ENCODE measurements around the gene CPVL. TPM values are rescaled to one million over a fixed set of nuclear protein-coding genes. Genes with fewer than 3 reads are reported as not detected.

The CPVL gene
- total and polyA plus RNA-seq, 2 donors (not counting 1 experiment from before 2014, with no cell fraction given) = 0.17 TPM; not detected in 1

DNA sequence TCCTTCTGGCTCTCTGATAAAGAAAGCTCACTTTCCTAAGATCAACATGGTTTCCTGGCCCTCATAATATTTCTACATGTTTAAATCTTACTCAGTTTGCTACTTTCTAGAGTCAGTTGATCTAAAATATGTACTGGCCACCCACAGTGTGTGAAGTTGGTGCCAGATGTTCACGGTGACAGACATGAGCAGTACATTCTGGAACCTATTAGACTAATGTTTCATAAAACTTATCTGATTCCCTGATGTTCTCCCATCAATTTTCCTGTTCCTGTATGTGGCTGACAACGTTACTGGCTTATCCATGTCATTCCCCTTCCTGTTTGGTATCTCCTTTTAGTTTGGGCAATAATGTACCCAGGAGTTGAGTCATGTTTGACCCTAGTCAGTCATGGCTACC lies 13.7 kb upstream of the CPVL start:
- H2AFZ ChIP-seq (ENCODE audit: low read length) = no peak overlapping the region
- DNase-seq (ENCODE audit: low read depth in 2 of 2) = no peak
- H4K20me1 ChIP-seq (ENCODE audit: control insufficient read depth, extremely low read depth, insufficient read depth, low read length) = no peaks in the 10 kb centered on the region
- no peaks in the 10 kb centered on the region for H3K4me1 ChIP-seq (ENCODE audit: control insufficient read depth, extremely low read depth, insufficient read depth, low read length)
- H3K79me2 ChIP-seq (ENCODE audit: control insufficient read depth, insufficient read depth, low read length) = no peaks in the 10 kb centered on the region
- H3K4me2 ChIP-seq (ENCODE audit: extremely low read depth, insufficient read depth, low read length) = no peak overlapping the region
- H3K36me3 ChIP-seq (ENCODE audit: control insufficient read depth, insufficient read depth, low read length) = no peaks in the 10 kb centered on the region
- no peak overlapping the region for H3K4me3 ChIP-seq (replicated peaks in 1 of 4; ENCODE audit: control extremely low read depth in 1 of 4, insufficient read depth in 1 of 4, low read depth in 3 of 4, low read length in 4 of 4)
- no peaks in the 10 kb centered on the region for H3K27me3 ChIP-seq (ENCODE audit: control insufficient read depth, insufficient read depth, low read length)
- no peak overlapping the region for H3K9ac ChIP-seq (ENCODE audit: insufficient read depth, low read length)
- H3K9me3 ChIP-seq (ENCODE audit: control insufficient read depth, insufficient read depth, low read depth, low read length) = no peaks in the 10 kb centered on the region
- TF ChIP-seq, protein P1, sequence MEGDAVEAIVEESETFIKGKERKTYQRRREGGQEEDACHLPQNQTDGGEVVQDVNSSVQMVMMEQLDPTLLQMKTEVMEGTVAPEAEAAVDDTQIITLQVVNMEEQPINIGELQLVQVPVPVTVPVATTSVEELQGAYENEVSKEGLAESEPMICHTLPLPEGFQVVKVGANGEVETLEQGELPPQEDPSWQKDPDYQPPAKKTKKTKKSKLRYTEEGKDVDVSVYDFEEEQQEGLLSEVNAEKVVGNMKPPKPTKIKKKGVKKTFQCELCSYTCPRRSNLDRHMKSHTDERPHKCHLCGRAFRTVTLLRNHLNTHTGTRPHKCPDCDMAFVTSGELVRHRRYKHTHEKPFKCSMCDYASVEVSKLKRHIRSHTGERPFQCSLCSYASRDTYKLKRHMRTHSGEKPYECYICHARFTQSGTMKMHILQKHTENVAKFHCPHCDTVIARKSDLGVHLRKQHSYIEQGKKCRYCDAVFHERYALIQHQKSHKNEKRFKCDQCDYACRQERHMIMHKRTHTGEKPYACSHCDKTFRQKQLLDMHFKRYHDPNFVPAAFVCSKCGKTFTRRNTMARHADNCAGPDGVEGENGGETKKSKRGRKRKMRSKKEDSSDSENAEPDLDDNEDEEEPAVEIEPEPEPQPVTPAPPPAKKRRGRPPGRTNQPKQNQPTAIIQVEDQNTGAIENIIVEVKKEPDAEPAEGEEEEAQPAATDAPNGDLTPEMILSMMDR (conservative IDR thresholded peaks at IDR 0.05 in 1 of 2, IDR thresholded peaks at IDR 0.05 in 1 of 2; ENCODE audit: low read depth in 1 of 2, low read length in 2 of 2) = no peak
- TF ChIP-seq EZH2 (IDR thresholded peaks at IDR 0.05; ENCODE audit: low read length, missing control alignments) = no peak
- no peak overlapping the region for H3K27ac ChIP-seq (ENCODE audit: insufficient read depth, low read length)

DNA sequence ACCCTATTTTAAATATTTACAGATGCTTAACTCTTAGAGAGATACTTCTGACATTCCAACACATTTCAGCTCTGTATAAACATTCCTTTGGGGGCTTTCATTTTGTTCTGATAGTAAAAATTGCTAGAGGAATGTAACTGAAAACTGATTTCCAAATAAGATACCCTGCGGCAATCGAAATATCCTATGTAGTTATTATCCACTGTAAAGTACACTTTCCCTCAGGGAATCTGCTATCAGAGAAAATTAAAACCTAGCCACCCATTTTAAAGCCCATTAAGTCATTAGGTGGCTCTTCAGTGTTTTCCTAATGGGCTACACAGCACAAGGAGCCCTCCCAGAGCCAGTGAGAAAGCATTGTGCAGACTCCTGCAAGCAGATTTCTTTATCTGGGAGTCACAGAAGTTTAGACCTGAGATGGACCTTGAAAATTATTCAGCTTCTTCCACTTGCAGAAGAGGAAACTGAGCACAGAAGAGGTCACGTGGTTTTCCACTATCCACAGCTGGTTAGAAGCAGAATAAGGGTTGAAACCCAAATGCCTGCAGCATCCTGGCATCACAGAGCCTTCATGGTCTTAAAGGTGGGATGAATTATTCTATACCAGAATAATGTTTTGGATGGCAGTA lies 12.6 kb upstream of the CPVL start:
- Histone ChIP-seq H3K27ac (ENCODE audit: insufficient read depth, low read length) (no peak overlapping the region), H3K9me3 (ENCODE audit: control insufficient read depth, insufficient read depth, low read depth, low read length) (no peaks in the 10 kb centered on the region), H4K20me1 (ENCODE audit: control insufficient read depth, extremely low read depth, insufficient read depth, low read length) (no peaks in the 10 kb centered on the region), H3K4me3 (replicated peaks in 1 of 4; ENCODE audit: control extremely low read depth in 1 of 4, insufficient read depth in 1 of 4, low read depth in 3 of 4, low read length in 4 of 4) (no peak overlapping the region), H3K79me2 (ENCODE audit: control insufficient read depth, insufficient read depth, low read length) (no peaks in the 10 kb centered on the region), H3K4me2 (ENCODE audit: extremely low read depth, insufficient read depth, low read length) (no peak overlapping the region), H2AFZ (ENCODE audit: low read length) (no peak overlapping the region), H3K4me1 (ENCODE audit: control insufficient read depth, extremely low read depth, insufficient read depth, low read length) (no peaks in the 10 kb centered on the region), H3K9ac (ENCODE audit: insufficient read depth, low read length) (no peak overlapping the region), H3K27me3 (ENCODE audit: control insufficient read depth, insufficient read depth, low read length) (no peaks in the 10 kb centered on the region), H3K36me3 (ENCODE audit: control insufficient read depth, insufficient read depth, low read length) (no peaks in the 10 kb centered on the region)
- no peak for TF ChIP-seq EZH2 (IDR thresholded peaks at IDR 0.05; ENCODE audit: low read length, missing control alignments)
- TF ChIP-seq, protein P1 (conservative IDR thresholded peaks at IDR 0.05 in 1 of 2, IDR thresholded peaks at IDR 0.05 in 1 of 2; ENCODE audit: low read depth in 1 of 2, low read length in 2 of 2) = no peak
- DNase-seq (ENCODE audit: low read depth in 2 of 2) = no peak

DNA sequence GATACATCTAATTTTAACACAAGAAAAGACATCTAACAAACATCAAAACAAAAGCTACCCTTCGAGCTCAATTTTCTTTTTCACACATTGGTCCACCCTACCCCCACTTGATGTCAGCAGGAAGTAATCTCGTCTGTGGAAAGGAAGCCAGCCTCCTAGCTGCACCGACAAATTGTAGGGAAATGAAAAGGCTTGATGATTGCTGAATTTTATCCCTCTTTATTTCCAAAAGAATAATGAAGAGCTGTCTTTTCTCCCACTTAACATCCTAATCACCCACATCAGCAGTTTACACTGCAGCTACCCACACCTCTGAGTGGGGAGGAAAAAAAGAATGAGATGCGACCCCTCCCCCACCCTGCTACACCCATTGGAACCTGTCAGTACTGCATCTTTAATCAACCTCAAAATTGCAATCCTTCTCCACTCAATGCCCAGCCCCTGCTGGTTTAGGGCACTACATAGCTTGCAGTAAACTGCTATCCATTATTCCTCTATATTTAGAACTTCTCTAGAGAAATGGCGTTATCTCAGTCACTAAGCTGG lies 10.6 kb upstream of the CPVL start:
- Histone ChIP-seq H2AFZ (ENCODE audit: low read length) (no peak overlapping the region), H3K27me3 (ENCODE audit: control insufficient read depth, insufficient read depth, low read length) (no peaks in the 10 kb centered on the region), H4K20me1 (ENCODE audit: control insufficient read depth, extremely low read depth, insufficient read depth, low read length) (no peaks in the 10 kb centered on the region), H3K36me3 (ENCODE audit: control insufficient read depth, insufficient read depth, low read length) (no peaks in the 10 kb centered on the region), H3K4me3 (replicated peaks in 1 of 4; ENCODE audit: control extremely low read depth in 1 of 4, insufficient read depth in 1 of 4, low read depth in 3 of 4, low read length in 4 of 4) (no peak overlapping the region), H3K4me1 (ENCODE audit: control insufficient read depth, extremely low read depth, insufficient read depth, low read length) (no peaks in the 10 kb centered on the region), H3K9ac (ENCODE audit: insufficient read depth, low read length) (no peak overlapping the region), H3K4me2 (ENCODE audit: extremely low read depth, insufficient read depth, low read length) (no peak overlapping the region), H3K79me2 (ENCODE audit: control insufficient read depth, insufficient read depth, low read length) (no peaks in the 10 kb centered on the region), H3K27ac (ENCODE audit: insufficient read depth, low read length) (no peak overlapping the region), H3K9me3 (ENCODE audit: control insufficient read depth, insufficient read depth, low read depth, low read length) (no peaks in the 10 kb centered on the region)
- no peak for DNase-seq (ENCODE audit: low read depth in 2 of 2)
- TF ChIP-seq EZH2 (IDR thresholded peaks at IDR 0.05; ENCODE audit: low read length, missing control alignments) = no peak
- TF ChIP-seq, protein P1 (conservative IDR thresholded peaks at IDR 0.05 in 1 of 2, IDR thresholded peaks at IDR 0.05 in 1 of 2; ENCODE audit: low read depth in 1 of 2, low read length in 2 of 2) = no peak

Data from fibroblast of lung (primary cell).